ENCODE data around the gene PKD2. TPM values are rescaled to one million over a fixed set of nuclear protein-coding genes. Genes with fewer than 3 reads are reported as not detected.

Gene PKD2
- total RNA-seq, 1 donor from 2014 or later, result 33.1 TPM

Small RNA genes lying within 50 kb of the gene (small RNA-seq; reads per million reads assigned to genes)
- not detected for gene RNU1-36P

Other genes starting within 250 kb of the PKD2 start
- gene IBSP, start 208.1 kb upstream of the PKD2 start, total RNA-seq, result not detected
- not detected for gene MEPE, start 174.7 kb upstream of the PKD2 start, total RNA-seq
- 11.8 TPM for gene SPP1, start 31.9 kb upstream of the PKD2 start, total RNA-seq
- gene ABCG2, start 151.0 kb downstream of the PKD2 start, total RNA-seq, result 7.4 TPM

All from vagina (tissue), 1 donor.